OCI-LY3 (cell line): Measurements from ENCODE around the gene IL17F.

Experiments used
- H2AFZ ChIP-seq: fragments of 200-600, 300-600 bp; shearing (Covaris generic); 2 replicates; pipeline ENCODE4 v1.6.0; 2014; ENCODE audit warnings: antibody characterized with exemption, low read depth, low read length
- H3K27ac ChIP-seq: fragments of 200-600, 300-600 bp; sonication (generic); 2 replicates; pipeline ENCODE4 v1.5.1; 2014; ENCODE audit warnings: mild to moderate bottlenecking, low read length, moderate library complexity, mixed read lengths
- H3K27me3 ChIP-seq: fragments of 200-600, 300-600 bp; sonication (generic); 2 replicates; pipeline ENCODE4 v1.6.1; 2014; ENCODE audit warnings: low read depth, low read length, mixed read lengths
- H3K36me3 ChIP-seq: fragments of 200-600, 300-600 bp; sonication (generic); replicated peaks from 2 replicates; pipeline ENCODE3; 2014; ENCODE audit warnings: low read depth, low read length, mixed read lengths
- H3K4me1 ChIP-seq: fragments of 300-600, 200-600 bp; sonication (generic); 2 replicates; pipeline ENCODE4 v1.6.1; 2014; ENCODE audit warnings: low read length, mixed read lengths
- H3K4me2 ChIP-seq: fragments of 200-600, 300-600 bp; sonication (generic); 2 replicates; pipeline ENCODE4 v1.6.1; 2014; ENCODE audit warnings: low read length, mixed read lengths
- H3K4me3 ChIP-seq: fragments of 300-600, 200-600 bp; sonication (generic); 2 replicates; pipeline ENCODE4 v1.5.1; 2014; ENCODE audit warnings: antibody characterized with exemption, mild to moderate bottlenecking, low read length, moderate library complexity
- H3K79me2 ChIP-seq: fragments of 300-600, 200-600 bp; shearing (Covaris generic); 2 replicates; pipeline ENCODE4 v1.6.1; 2014; ENCODE audit warnings: mild to moderate bottlenecking, low read length, mixed read lengths
- H3K9ac ChIP-seq: fragments of 300-600, 200-600 bp; shearing (Covaris generic); 2 replicates; pipeline ENCODE4 v1.6.0; 2014; ENCODE audit warnings: mild to moderate bottlenecking, low read length, moderate library complexity
- H3K9me3 ChIP-seq: fragments of 200-600, 300-600 bp; shearing (Covaris generic); 2 replicates; pipeline ENCODE4 v1.6.1; 2014; ENCODE audit warnings: low read length, mixed read lengths; ENCODE audit not compliant: insufficient read depth
- H4K20me1 ChIP-seq: fragments of 200-600, 300-600 bp; sonication (generic); 2 replicates; pipeline ENCODE4 v1.6.1; 2016; ENCODE audit warnings: low read length, mixed read lengths; ENCODE audit not compliant: insufficient read depth
- CTCF ChIP-seq: fragments of 200-600, 300-600 bp; sonication (generic); IDR thresholded peaks from 2 replicates; pipeline ENCODE4 v1.5.1; 2014; ENCODE audit warnings: antibody characterized with exemption, low read length, low read depth
- EZH2phosphoT487 ChIP-seq: fragments of 200-600 bp; shearing (Covaris generic); IDR thresholded peaks from 2 replicates; pipeline ENCODE4 v1.6.1; 2018; ENCODE audit warnings: antibody characterized with exemption, mixed run types, low read depth

Gene IL17F

GRCh38 chr6:52191824-52192223 lies 52.5 kb downstream of the IL17F start:
- Histone ChIP-seq H4K20me1 (no peaks in the 10 kb centered on the region), H3K9ac (no peak overlapping the region), H3K4me3 (no peak overlapping the region), H3K27ac (no peak overlapping the region), H2AFZ (no peak overlapping the region), H3K4me1 (peaks cover 12% of the 10 kb centered on the region), H3K36me3 (no peaks in the 10 kb centered on the region), H3K4me2 (no peak overlapping the region), H3K9me3 (no peaks in the 10 kb centered on the region), H3K27me3 (0 out of 2 replicates have a peak, but pooled peaks cover 5% of the 10 kb centered on the region), H3K79me2 (no peaks in the 10 kb centered on the region)
- no peak for TF ChIP-seq EZH2phosphoT487
- no peak for TF ChIP-seq CTCF

GRCh38 chr6:52190409-52190808 lies 53.9 kb downstream of the IL17F start:
- TF ChIP-seq EZH2phosphoT487, result no peak
- TF ChIP-seq CTCF, result no peak

GRCh38 chr6:52189974-52190373 lies 54.3 kb downstream of the IL17F start:
- H3K27ac ChIP-seq, result no peak overlapping the region
- H3K9ac ChIP-seq, result no peak overlapping the region
- no peak overlapping the region for H3K4me3 ChIP-seq
- H4K20me1 ChIP-seq, result no peaks in the 10 kb centered on the region
- H3K79me2 ChIP-seq, result no peaks in the 10 kb centered on the region
- H3K36me3 ChIP-seq, result no peaks in the 10 kb centered on the region
- H3K4me2 ChIP-seq, result no peak overlapping the region
- no peak overlapping the region for H2AFZ ChIP-seq
- TF ChIP-seq EZH2phosphoT487, result no peak
- no peak for TF ChIP-seq CTCF
- 0 out of 2 replicates have a peak, but pooled peaks cover 5% of the 10 kb centered on the region for H3K27me3 ChIP-seq
- H3K4me1 ChIP-seq, result peaks cover 22% of the 10 kb centered on the region
- H3K9me3 ChIP-seq, result no peaks in the 10 kb centered on the region

More at GRCh38 chr6:52190409-52190808, 53.9 kb downstream of the IL17F start:
- Histone ChIP-seq H3K79me2 (no peaks in the 10 kb centered on the region), H3K9me3 (no peaks in the 10 kb centered on the region), H3K27me3 (0 out of 2 replicates have a peak, but pooled peaks cover 5% of the 10 kb centered on the region), H3K4me3 (no peak overlapping the region), H3K4me2 (no peak overlapping the region), H3K36me3 (no peaks in the 10 kb centered on the region), H3K4me1 (peaks cover 22% of the 10 kb centered on the region), H2AFZ (no peak overlapping the region), H3K27ac (no peak overlapping the region), H3K9ac (no peak overlapping the region), H4K20me1 (no peaks in the 10 kb centered on the region)

- H2AFZ ChIP-seq, result no peak overlapping the region
- H3K4me1 ChIP-seq, result peaks cover 22% of the 10 kb centered on the region
- no peaks in the 10 kb centered on the region for H3K9me3 ChIP-seq
- no peak overlapping the region for H3K9ac ChIP-seq
- TF ChIP-seq EZH2phosphoT487 (no peak), CTCF (no peak)
- no peak overlapping the region for H3K27ac ChIP-seq
- peak overlapping the region; percentile 44 for H3K4me2 ChIP-seq
- H3K27me3 ChIP-seq, result 0 out of 2 replicates have a peak, but pooled peaks cover 5% of the 10 kb centered on the region
- H3K4me3 ChIP-seq, result no peak overlapping the region
- no peaks in the 10 kb centered on the region for H3K36me3 ChIP-seq
- H3K79me2 ChIP-seq, result no peaks in the 10 kb centered on the region
- no peaks in the 10 kb centered on the region for H4K20me1 ChIP-seq
Observed at GRCh38 chr6:52187098-52187497, 57.2 kb downstream of the IL17F start.
